Ovary (tissue), 9 donors: ENCODE data around the gene CTIF. TPM values are rescaled to one million over a fixed set of nuclear protein-coding genes. Genes with fewer than 3 reads are reported as not detected.
A peak's percentile ranks its signal among the peaks of the same experiment; 100 is the strongest.

Experiments used
- DNase-seq, 5 donors: peaks; one replicate each; pipeline ENCODE4 v3.0.0-alpha.2; 2019 to 2020
- H3K27ac ChIP-seq, 2 donors: fragments of 200-600 bp; one replicate each; pipeline versions ENCODE4 v1.5.1 to v1.8.0; 2019 to 2022
- H3K27me3 ChIP-seq: fragments of 200-600 bp; one replicate; pipeline ENCODE4 v1.8.0; 2022
- H3K36me3 ChIP-seq: fragments of 200-600 bp; sonication (generic); one replicate; pipeline ENCODE4 v1.5.1; 2019
- H3K4me1 ChIP-seq: one replicate; pipeline ENCODE4 v1.8.1; 2013; ENCODE audit warnings: mild to moderate bottlenecking, moderate library complexity; ENCODE audit not compliant: insufficient read depth
- H3K4me3 ChIP-seq: fragments of 200-600 bp; sonication (generic); one replicate; pipeline ENCODE4 v1.5.1; 2017
- H3K9me3 ChIP-seq, 2 donors: fragments of 200-600 bp in 1 of 2; sonication (generic) in 1 of 2; one replicate each; pipeline versions ENCODE4 v1.5.1 to v1.8.1; 2013 to 2019; ENCODE audit warnings: mild to moderate bottlenecking in 1 of 2, moderate library complexity in 1 of 2
- EP300 ChIP-seq: sonication (generic); formaldehyde crosslinking; IDR thresholded peaks from one replicate; pipeline ENCODE4 v1.6.1; 2017; ENCODE audit warnings: antibody characterized with exemption
- POLR2A ChIP-seq: fragments of 450-650 bp; IDR thresholded peaks from one replicate; pipeline ENCODE4 v1.6.1; 2017; ENCODE audit warnings: antibody characterized with exemption, mild to moderate bottlenecking, moderate library complexity
- WGBS, 3 donors: extraction: QIAGEN DNeasy Blood & Tissue Kit in 1 of 3; methylation state at CpG; one replicate each; pipeline versions ENCODE4 v1.1.5 to v1.1.7; 2013 to 2017; 5-methylcytosine and 5-hydroxymethylcytosine counted together
- intact Hi-C, 4 donors: fragments of 100-400 bp; cut with DNase I; formaldehyde crosslinking; loops; one replicate each; pipeline versions ENCODE4 v1.11.0 to v1.15.1; 2022 to 2023
- polyA plus RNA-seq, 2 donors: library from polyadenylated mRNA; stranded (reverse); fragments of 200-250 nt in 1 of 2; fragments of 350-450 nt in 1 of 2; fragmentation: Illumina TruSeq in 1 of 2; extraction: RNeasy Lipid Tissue Mini Kit (QIAGEN cat#74804) in 1 of 2; gene quantifications; one replicate each; pipeline ENCODE4 v1.2.3, GENCODE V29; 2013 to 2014
- total RNA-seq, 7 donors: library from RNA; depleted of rRNA in 2 of 7; stranded (reverse); fragments of >200 nt in 2 of 7; fragmentation: NEBNext Ultra II Directional in 3 of 7; extraction: Animal tissue kit (Norgen Biotek cat#: 25700) in 3 of 7; gene quantifications; one replicate each; pipeline versions ENCODE4 v1.1.0 to v1.2.4, GENCODE V29; 2016 to 2023
- TF ChIP-seq, protein P1 (sequence below), 3 donors: fragments of 450-650 bp in 2 of 3; fragments of 200-600 bp in 1 of 3; IDR thresholded peaks; one replicate each; pipeline versions ENCODE4 v1.5.1 to v1.8.0; 2016 to 2022; ENCODE audit warnings: antibody characterized with exemption in 3 of 3, mild to moderate bottlenecking in 1 of 3
- donor health status: DM: no; HTN: no; CAD: no; lungs with moderate emphysema.
- donor health status: DM: no; HTN: no; CAD: no.
- donor health status: Bipolar disorder and iron deficiency.
- donor health status: DM: yes; HTN: yes; CAD: no.
- donor health status: DM: no; HTN: no; CAD: no.
- donor health status: DM: yes; HTN: yes; CAD: no.

CTIF gene
- total and polyA plus RNA-seq, 9 donors = 18.5 to 94.1 (median 75.2) TPM

DNA sequence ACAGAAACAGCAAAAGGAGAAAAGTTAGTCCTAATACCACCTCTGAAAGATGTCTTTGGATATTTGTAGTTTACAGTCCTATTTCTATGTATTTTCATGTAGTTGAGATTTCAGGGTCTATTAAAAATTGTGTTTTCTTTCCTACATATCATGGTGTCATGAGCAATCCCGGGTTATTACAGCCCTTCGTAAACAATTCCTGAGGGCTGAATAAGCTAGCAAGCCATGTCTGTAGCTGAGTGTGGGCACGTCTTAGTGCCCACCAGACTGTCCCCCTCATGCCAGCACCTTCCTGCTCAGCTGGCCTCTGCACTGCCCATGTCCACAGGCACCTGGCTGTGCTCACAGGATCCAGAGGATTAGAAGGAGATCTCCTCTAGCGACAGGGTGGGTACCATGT, 60.6 kb downstream of the CTIF start:
- TF ChIP-seq, protein P1, sequence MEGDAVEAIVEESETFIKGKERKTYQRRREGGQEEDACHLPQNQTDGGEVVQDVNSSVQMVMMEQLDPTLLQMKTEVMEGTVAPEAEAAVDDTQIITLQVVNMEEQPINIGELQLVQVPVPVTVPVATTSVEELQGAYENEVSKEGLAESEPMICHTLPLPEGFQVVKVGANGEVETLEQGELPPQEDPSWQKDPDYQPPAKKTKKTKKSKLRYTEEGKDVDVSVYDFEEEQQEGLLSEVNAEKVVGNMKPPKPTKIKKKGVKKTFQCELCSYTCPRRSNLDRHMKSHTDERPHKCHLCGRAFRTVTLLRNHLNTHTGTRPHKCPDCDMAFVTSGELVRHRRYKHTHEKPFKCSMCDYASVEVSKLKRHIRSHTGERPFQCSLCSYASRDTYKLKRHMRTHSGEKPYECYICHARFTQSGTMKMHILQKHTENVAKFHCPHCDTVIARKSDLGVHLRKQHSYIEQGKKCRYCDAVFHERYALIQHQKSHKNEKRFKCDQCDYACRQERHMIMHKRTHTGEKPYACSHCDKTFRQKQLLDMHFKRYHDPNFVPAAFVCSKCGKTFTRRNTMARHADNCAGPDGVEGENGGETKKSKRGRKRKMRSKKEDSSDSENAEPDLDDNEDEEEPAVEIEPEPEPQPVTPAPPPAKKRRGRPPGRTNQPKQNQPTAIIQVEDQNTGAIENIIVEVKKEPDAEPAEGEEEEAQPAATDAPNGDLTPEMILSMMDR (IDR thresholded peaks at IDR 0.05) = no peak
- no peak for TF ChIP-seq EP300
- TF ChIP-seq POLR2A = no peak
- Histone ChIP-seq H3K4me1 (peaks cover 21% of the 10 kb centered on the region), H3K4me3 (no peak overlapping the region), H3K36me3 (no peaks in the 10 kb centered on the region), H3K9me3 (no peaks in the 10 kb centered on the region), H3K27me3 (no peaks in the 10 kb centered on the region), H3K27ac (peak overlapping the region in 1 of 2 donors; percentile 44)
- intact Hi-C loops = no loop called here
- WGBS, 3 donors = 39 to 54% (median 47%) methylated on average over 4 of the region's 4 CpGs
- DNase-seq = no peak

DNA sequence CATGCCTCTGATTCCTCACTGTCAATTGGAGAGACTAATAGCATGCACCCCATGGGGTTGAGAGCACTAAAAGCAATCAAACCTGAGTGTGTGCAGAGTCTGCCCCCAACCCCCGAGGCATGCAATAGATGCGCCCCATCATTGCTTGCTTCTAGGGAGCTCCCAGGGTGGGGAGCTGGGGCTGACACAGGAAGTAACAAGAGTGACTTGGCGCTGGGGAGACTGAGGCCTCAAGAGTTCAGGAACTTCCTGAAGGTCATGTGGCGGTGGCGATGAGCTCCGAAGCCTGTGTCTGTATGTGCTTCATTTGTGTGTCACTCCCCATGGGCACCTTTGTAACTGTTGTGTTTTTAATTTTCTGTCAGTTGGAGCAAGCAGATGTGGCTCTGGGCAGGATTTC, 61.2 kb downstream of the CTIF start:
- no peak for DNase-seq
- peaks cover 20% of the 10 kb centered on the region for H3K4me1 ChIP-seq
- peak overlapping the region in 1 of 2 donors; percentile 44 for H3K27ac ChIP-seq
- 92 to 95% (median 94%) methylated on average over 6 of the region's 6 CpGs for WGBS, 3 donors
- H3K9me3 ChIP-seq = no peaks in the 10 kb centered on the region
- TF ChIP-seq EP300 (no peak), POLR2A (no peak)
- TF ChIP-seq, protein P1 (IDR thresholded peaks at IDR 0.05) = no peak
- no peak overlapping the region for H3K4me3 ChIP-seq
- H3K27me3 ChIP-seq = no peaks in the 10 kb centered on the region
- no peaks in the 10 kb centered on the region for H3K36me3 ChIP-seq
- intact Hi-C loops = no loop called here

DNA sequence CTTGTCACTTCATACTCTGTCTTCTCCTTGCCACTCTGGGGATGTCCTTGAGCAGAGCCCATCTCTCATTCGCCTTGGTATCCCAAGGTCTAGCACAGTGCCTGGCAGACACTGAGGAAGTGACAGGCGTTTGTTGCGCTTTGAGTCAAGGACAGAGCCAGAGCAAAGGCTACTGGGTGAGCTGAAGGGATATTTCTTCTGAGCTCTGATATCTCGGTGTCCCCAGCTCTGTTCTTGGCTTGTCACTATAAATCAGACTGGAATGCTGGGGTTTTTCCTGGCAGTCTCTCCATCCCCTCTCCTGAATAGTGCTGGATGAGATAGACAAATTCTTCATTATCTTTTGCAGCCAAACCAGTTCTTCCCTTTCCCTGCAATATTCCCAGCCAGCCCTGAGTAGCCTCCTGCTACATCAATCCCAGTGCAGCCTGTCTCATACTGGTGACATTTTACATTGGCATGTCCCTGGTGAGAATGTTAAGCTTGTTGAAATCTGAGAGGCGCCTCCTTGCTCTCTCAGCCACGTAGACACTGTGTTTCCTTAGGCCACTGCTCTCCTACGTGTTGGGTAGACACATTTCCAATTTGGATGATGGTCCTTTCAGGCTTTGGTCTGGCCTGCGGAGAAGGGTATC, 61.7 kb downstream of the CTIF start:
- WGBS, 3 donors = 40 to 46% (median 41%) methylated on average over 8 of the region's 8 CpGs
- Histone ChIP-seq H3K4me1 (peaks cover 20% of the 10 kb centered on the region), H3K9me3 (no peaks in the 10 kb centered on the region), H3K36me3 (no peaks in the 10 kb centered on the region), H3K27me3 (no peaks in the 10 kb centered on the region), H3K4me3 (no peak overlapping the region), H3K27ac (peak overlapping the region in 1 of 2 donors; percentile 21)
- TF ChIP-seq EP300 = no peak
- TF ChIP-seq, protein P1 (IDR thresholded peaks at IDR 0.05) = no peak
- TF ChIP-seq POLR2A = no peak
- DNase-seq = no peak
- intact Hi-C loops = no loop called here

DNA sequence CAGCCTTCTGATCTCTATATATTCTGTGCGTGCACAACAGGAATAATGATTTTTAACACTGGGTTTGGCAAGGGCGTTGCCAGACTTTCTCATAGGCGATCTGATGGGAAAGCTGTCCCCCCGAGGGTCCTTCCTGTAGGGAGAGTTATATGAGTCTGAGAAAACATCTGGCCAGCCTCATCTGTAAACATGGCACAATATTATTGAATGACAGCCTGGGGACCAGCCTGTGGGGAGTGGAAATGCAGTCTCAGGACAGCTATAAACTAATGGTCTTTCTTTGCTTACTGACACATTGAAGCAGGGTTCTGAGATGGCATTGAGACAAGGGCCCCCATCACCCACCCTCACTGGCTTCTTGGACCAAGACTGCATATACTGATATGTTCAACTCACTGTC, 62.5 kb downstream of the CTIF start:
- H3K27me3 ChIP-seq = no peaks in the 10 kb centered on the region
- intact Hi-C loops = no loop called here
- H3K4me3 ChIP-seq = no peak overlapping the region
- no peak for DNase-seq
- H3K9me3 ChIP-seq = no peaks in the 10 kb centered on the region
- no peaks in the 10 kb centered on the region for H3K36me3 ChIP-seq
- no peak overlapping the region for H3K27ac ChIP-seq
- WGBS, 3 donors = 80 to 88% (median 85%) methylated on average over 4 of the region's 4 CpGs
- TF ChIP-seq POLR2A (no peak), EP300 (no peak)
- TF ChIP-seq, protein P1 (IDR thresholded peaks at IDR 0.05) = no peak
- H3K4me1 ChIP-seq = peaks cover 20% of the 10 kb centered on the region
